Upper lobe of left lung (tissue), 6 donors: ENCODE results near the gene STARD10. TPM values are rescaled to one million over a fixed set of nuclear protein-coding genes. Genes with fewer than 3 reads are reported as not detected.
A peak's percentile ranks its signal among the peaks of the same experiment; 100 is the strongest.

Source experiments
- ATAC-seq, 2 donors: fragments of 200-7000 bp; cut with Tn5 transposase; one replicate each; pipeline ENCODE4 v1.9.1; 2022; ENCODE audit warnings: mild to moderate bottlenecking in 2 of 2, moderate library complexity in 2 of 2; ENCODE audit not compliant: low FRiP score in 2 of 2
- DNase-seq, 2 donors: peaks; one replicate each; pipeline ENCODE4 v3.0.0-alpha.2; 2019 to 2020
- H3K27ac ChIP-seq, 4 donors: fragments of 200-600 bp; sonication (generic); one replicate each; pipeline ENCODE4 v1.5.1; 2016 to 2019
- H3K27me3 ChIP-seq, 4 donors: fragments of 200-600 bp; sonication (generic); one replicate each; pipeline ENCODE4 v1.5.1; 2017 to 2019
- H3K36me3 ChIP-seq, 4 donors: fragments of 200-600 bp; sonication (generic); one replicate each; pipeline ENCODE4 v1.5.1; 2016 to 2019
- H3K4me1 ChIP-seq, 4 donors: fragments of 200-600 bp; sonication (generic); one replicate each; pipeline ENCODE4 v1.5.1; 2018 to 2019
- H3K4me3 ChIP-seq, 4 donors: fragments of 200-600 bp; sonication (generic); one replicate each; pipeline ENCODE4 v1.5.1; 2017 to 2019; ENCODE audit warnings: mild to moderate bottlenecking in 2 of 4, moderate library complexity in 1 of 4
- H3K9me3 ChIP-seq, 4 donors: fragments of 200-600 bp; sonication (generic); one replicate each; pipeline ENCODE4 v1.5.1; 2018 to 2019
- EP300 ChIP-seq, 4 donors: sonication (generic); formaldehyde crosslinking; IDR thresholded peaks; one replicate each; pipeline ENCODE4 v1.5.1; 2017; ENCODE audit warnings: antibody characterized with exemption in 4 of 4, control low read depth in 2 of 4
- POLR2A ChIP-seq, 4 donors: fragments of 450-650 bp; IDR thresholded peaks; one replicate each; pipeline ENCODE4 v1.5.1; 2016 to 2017; ENCODE audit warnings: antibody characterized with exemption in 4 of 4, mild to moderate bottlenecking in 2 of 4
- POLR2AphosphoS5 ChIP-seq, 2 donors: sonication (generic); formaldehyde crosslinking; IDR thresholded peaks; one replicate each; pipeline ENCODE4 v1.5.1; 2017; ENCODE audit warnings: antibody characterized with exemption in 2 of 2
- WGBS, 2 donors: methylation state at CpG; one replicate each; pipeline ENCODE4 v1.1.5; 2017 to 2018; 5-methylcytosine and 5-hydroxymethylcytosine counted together
- small RNA-seq, 4 donors: library from RNA; depleted of rRNA; stranded (forward); fragments of <200 nt; gene quantifications; one replicate each; pipeline ENCODE3, GENCODE V24; 2016
- total RNA-seq, 6 donors: library from RNA; depleted of rRNA in 4 of 6; stranded (reverse); fragments of >200 nt in 4 of 6; gene quantifications; one replicate each; pipeline versions ENCODE4 v1.1.0 to v1.2.1, GENCODE V29; 2016 to 2021
- TF ChIP-seq, protein P1 (sequence below), 6 experiments: fragments of 450-650 bp in 4 of 6; fragments of 200-600 bp in 2 of 6; sonication (generic) in 2 of 6; IDR thresholded peaks; one replicate each; pipeline ENCODE4 v1.5.1; 2016 to 2019; ENCODE audit warnings: antibody characterized with exemption in 6 of 6
- donor health status: DM: no; HTN: no; CAD: no; lungs with moderate emphysema.
- donor health status: DM: no; HTN: yes; CAD: no; lungs with severe emphysema.

The STARD10 gene
- total RNA-seq, 6 donors from 2014 or later = 93.2 to 227 (median 151) TPM

DNA sequence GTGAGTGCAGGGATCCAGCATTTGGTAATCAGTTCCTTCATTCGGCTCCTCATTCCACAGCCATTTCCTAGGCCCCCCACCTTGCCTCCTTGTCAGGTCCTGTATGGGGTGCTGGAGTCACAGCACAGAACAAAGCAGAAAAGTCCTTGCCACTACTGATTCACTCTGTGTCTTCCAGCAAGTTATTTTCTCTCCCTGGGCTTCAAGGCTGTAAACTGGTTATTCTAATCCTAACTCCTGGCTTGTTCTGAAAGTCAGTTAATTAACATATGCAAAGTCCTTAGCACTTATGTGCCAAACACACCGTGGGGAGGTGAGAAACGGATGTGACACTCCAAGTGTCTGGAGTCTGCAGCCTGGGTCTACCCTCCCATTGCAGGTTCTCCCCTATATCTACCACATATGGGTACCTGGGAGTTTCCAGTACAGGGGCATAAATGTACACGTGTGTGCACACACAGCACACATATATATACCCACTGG is 89.0 kb downstream of the STARD10 start:
- H3K36me3 ChIP-seq = peaks cover 60 to 100% (median 95%) of the 10 kb centered on the region in 4 donors
- H3K27ac ChIP-seq = peak overlapping the region in 1 of 4 donors; percentile 29
- 67 to 71% methylated on average over 4 of the region's 4 CpGs for WGBS, 2 donors

More for the DNA sequence above, 89.0 kb downstream of the STARD10 start:
- no peaks in the 10 kb centered on the region for H3K9me3 ChIP-seq
- H3K27me3 ChIP-seq = no peaks in the 10 kb centered on the region
- H3K4me3 ChIP-seq = no peak overlapping the region
- no peak for TF ChIP-seq POLR2AphosphoS5 (IDR thresholded peaks at IDR 0.05)
- TF ChIP-seq POLR2A (IDR thresholded peaks at IDR 0.05) = no peak
- TF ChIP-seq, protein P1, sequence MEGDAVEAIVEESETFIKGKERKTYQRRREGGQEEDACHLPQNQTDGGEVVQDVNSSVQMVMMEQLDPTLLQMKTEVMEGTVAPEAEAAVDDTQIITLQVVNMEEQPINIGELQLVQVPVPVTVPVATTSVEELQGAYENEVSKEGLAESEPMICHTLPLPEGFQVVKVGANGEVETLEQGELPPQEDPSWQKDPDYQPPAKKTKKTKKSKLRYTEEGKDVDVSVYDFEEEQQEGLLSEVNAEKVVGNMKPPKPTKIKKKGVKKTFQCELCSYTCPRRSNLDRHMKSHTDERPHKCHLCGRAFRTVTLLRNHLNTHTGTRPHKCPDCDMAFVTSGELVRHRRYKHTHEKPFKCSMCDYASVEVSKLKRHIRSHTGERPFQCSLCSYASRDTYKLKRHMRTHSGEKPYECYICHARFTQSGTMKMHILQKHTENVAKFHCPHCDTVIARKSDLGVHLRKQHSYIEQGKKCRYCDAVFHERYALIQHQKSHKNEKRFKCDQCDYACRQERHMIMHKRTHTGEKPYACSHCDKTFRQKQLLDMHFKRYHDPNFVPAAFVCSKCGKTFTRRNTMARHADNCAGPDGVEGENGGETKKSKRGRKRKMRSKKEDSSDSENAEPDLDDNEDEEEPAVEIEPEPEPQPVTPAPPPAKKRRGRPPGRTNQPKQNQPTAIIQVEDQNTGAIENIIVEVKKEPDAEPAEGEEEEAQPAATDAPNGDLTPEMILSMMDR (IDR thresholded peaks at IDR 0.05) = no peak
- TF ChIP-seq EP300 (IDR thresholded peaks at IDR 0.05) = no peak
- no peak for DNase-seq
- no peak for ATAC-seq
- peaks cover 9 to 29% (median 14%) of the 10 kb centered on the region in 4 donors for H3K4me1 ChIP-seq

Small RNAs within 50 kb of the gene (small RNA-seq; reads per million reads assigned to genes)
- gene MIR4692 (0 reads per million in 4 donors), gene RF00019 (0 reads per million in 4 donors)

Other genes starting within 250 kb of the STARD10 start
- gene PDE2A, start 119.6 kb downstream of the STARD10 start, total RNA-seq = 10 to 100 TPM in 4 of 6 donors, 1 to 10 TPM in 2; 4.7 to 46.1 (median 16.7) TPM
- 1,000 to 10,000 TPM in 1 of 6 donors, 100 to 1,000 TPM in 5; 217 to 1,154 (median 269) TPM for gene ARAP1, start 41.6 kb downstream of the STARD10 start, total RNA-seq
- 100 to 1,000 TPM in 3 of 6 donors, 10 to 100 TPM in 3; 39.5 to 354 (median 86.4) TPM for gene ATG16L2, start 20.4 kb upstream of the STARD10 start, total RNA-seq